Cardiac muscle cell (in vitro differentiated cells and primary cell): ENCODE data around the gene TMEM233. TPM values are rescaled to one million over a fixed set of nuclear protein-coding genes. Genes with fewer than 3 reads are reported as not detected.

Experiments used
- DNase-seq, 2 donors: peaks; one replicate each; pipeline versions ENCODE4 v3.0.0 to v3.0.0-alpha.2; 2010 to 2017; ENCODE audit warnings: low read depth in 1 of 2, low spot score in 1 of 2
- H3K27ac ChIP-seq: fragments of 200-600 bp; sonication (generic); 2 replicates; pipeline ENCODE4 v1.5.1; 2016
- H3K27me3 ChIP-seq: fragments of 200-600 bp; sonication (generic); 2 replicates; pipeline ENCODE4 v1.6.0; 2016; ENCODE audit warnings: control low read depth
- H3K36me3 ChIP-seq: fragments of 200-600 bp; sonication (generic); 2 replicates; pipeline ENCODE4 v1.5.1; 2016; ENCODE audit warnings: control low read depth
- H3K4me1 ChIP-seq: fragments of 200-600 bp; sonication (generic); 2 replicates; pipeline ENCODE4 v1.8.1; 2017; ENCODE audit warnings: low read depth, mild to moderate bottlenecking, mixed run types
- H3K4me3 ChIP-seq: fragments of 200-600 bp; sonication (generic); 2 replicates; pipeline ENCODE4 v1.5.1; 2016; ENCODE audit warnings: mild to moderate bottlenecking
- H3K9me3 ChIP-seq: fragments of 200-600 bp; sonication (generic); 2 replicates; pipeline ENCODE4 v1.5.1; 2017; ENCODE audit warnings: low read depth, mild to moderate bottlenecking, control low read depth
- CTCF ChIP-seq: IDR thresholded peaks from 2 replicates; pipeline ENCODE4 v1.5.1; 2012; ENCODE audit warnings: low read depth, mild to moderate bottlenecking, low read length
- polyA plus RNA-seq: library from polyadenylated mRNA; unstranded; fragments of >200 nt; fragmentation: Nextera tagmentation; extraction: Ambion mirVana; gene quantifications from 2 replicates; pipeline ENCODE4 v1.2.1, GENCODE V29; 2016
- total RNA-seq: library from RNA; depleted of rRNA; stranded (reverse); fragments of >200 nt; gene quantifications from 2 replicates; pipeline ENCODE4 v1.2.3, GENCODE V29; 2016

Gene TMEM233
- total and polyA plus RNA-seq, 2 experiments from 2014 or later = 0.06 TPM; not detected in 1

DNA sequence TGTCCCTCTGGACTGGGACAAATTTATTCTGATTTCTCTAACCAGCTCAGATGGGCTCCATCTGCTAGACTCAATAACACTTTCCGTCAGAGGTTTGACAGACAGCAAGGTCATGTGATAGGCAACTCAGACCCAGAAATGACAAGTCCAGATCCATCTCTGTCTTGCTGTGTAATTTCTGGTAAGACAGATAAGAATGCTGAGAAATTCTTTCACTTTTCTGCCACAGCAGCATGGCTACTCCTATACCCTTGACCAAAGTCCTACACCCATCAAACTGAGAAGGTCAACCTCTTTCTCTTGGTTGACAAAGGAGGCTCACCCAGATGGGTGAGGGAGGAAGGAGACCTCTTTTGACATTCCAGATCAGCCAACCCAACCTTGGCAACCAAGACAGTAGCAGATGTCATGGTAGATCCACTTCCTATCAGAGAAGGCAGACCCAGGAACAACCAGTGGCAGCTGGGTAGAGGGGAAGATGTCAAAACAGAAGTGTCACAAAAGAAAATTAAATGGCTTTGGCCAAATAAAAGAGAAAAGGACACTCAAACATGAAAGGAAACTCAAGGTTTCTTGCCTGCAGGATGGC, 37.5 kb downstream of the TMEM233 start:
- DNase-seq = no peak
- TF ChIP-seq CTCF = no peak
- Histone ChIP-seq H3K36me3 (no peaks in the 10 kb centered on the region), H3K9me3 (no peaks in the 10 kb centered on the region), H3K27me3 (no peaks in the 10 kb centered on the region), H3K4me1 (no peaks in the 10 kb centered on the region), H3K27ac (no peak overlapping the region), H3K4me3 (no peak overlapping the region)

DNA sequence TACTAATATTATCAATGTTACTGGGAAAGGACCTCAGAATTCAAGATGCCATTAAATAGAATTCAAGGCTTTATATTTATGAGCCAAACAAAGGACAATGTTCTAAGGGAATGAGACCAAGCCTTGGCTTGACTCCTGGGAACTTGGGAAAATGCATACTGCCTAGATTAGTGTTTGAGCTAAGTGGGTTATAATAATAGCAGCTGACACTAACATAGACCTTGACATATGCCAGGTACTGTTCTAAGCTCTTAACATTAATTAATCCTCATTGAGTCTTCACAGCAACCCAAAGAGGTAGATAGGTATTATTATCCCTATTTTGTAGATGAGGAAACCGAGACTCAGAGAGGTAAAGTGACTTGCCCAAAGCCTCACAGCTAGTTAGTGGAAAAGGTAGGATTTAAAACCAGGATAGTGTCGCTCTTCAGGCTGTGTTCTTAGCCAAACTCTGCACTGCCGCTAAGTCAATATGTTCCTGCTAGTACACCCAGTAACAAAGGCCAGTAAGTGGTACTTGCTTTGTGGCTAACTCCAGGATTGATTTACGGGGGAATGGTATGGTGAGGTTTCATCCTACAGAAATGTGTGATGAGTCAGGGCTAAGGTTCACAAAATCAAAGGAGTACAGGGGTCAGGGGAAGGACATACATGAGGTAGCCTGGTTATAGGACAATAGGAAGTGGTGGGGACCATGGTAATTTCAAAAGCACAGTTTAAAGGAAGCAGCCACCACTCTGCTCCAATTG, 38.5 kb downstream of the TMEM233 start:
- Histone ChIP-seq H3K27me3 (peaks cover 4% of the 10 kb centered on the region), H3K9me3 (no peaks in the 10 kb centered on the region), H3K4me3 (no peak overlapping the region), H3K36me3 (no peaks in the 10 kb centered on the region), H3K27ac (no peak overlapping the region), H3K4me1 (no peaks in the 10 kb centered on the region)
- no peak for TF ChIP-seq CTCF
- DNase-seq = no peak

DNA sequence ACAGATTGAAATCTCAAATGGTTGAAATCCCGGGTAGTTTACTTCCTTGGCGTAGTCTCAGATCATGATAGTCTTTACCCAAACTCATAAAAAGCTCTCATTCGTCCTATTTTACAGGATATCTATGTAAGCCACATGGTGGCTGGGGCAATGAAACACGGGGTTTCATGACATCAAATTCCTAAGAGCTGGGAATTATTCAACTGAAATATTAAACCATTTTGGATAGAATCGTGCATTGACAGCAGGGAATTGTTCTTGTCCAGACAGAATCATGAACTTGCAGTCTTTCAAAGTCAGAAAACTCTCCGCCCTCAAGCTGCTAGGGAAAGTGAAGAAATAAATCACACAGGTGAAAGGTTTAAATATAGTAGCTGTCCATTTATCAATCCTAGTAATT, 41.2 kb downstream of the TMEM233 start:
- no peaks in the 10 kb centered on the region for H3K4me1 ChIP-seq
- no peaks in the 10 kb centered on the region for H3K36me3 ChIP-seq
- peak in 1 of 2 donors; percentile 23 for DNase-seq
- no peaks in the 10 kb centered on the region for H3K9me3 ChIP-seq
- no peak overlapping the region for H3K4me3 ChIP-seq
- no peak for TF ChIP-seq CTCF
- H3K27me3 ChIP-seq = peaks cover 12% of the 10 kb centered on the region
- no peak overlapping the region for H3K27ac ChIP-seq

DNA sequence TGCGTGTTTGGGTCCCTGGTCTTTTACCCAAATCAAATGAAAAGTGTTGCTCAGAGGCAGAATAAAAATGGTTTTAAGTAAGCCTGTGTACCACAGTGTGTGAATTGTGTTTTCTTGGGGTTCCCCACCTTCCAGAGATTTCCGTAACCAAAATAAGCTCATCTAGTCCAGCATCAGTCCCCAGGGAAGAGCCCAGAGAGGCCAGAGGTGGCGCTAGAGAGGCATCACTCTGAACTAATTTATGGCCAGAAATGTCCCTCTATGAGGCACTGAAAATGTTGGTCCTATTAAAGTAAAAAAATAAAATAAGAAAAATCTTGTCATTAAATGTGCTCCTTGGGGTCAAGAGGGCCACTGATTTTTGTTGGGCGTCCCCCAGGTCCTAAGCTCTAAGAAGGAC, 49.4 kb downstream of the TMEM233 start:
- Histone ChIP-seq H3K27me3 (no peaks in the 10 kb centered on the region), H3K27ac (no peak overlapping the region), H3K36me3 (no peaks in the 10 kb centered on the region), H3K4me1 (no peaks in the 10 kb centered on the region), H3K4me3 (no peak overlapping the region), H3K9me3 (no peaks in the 10 kb centered on the region)
- TF ChIP-seq CTCF = peak; percentile 23
- no peak for DNase-seq

DNA sequence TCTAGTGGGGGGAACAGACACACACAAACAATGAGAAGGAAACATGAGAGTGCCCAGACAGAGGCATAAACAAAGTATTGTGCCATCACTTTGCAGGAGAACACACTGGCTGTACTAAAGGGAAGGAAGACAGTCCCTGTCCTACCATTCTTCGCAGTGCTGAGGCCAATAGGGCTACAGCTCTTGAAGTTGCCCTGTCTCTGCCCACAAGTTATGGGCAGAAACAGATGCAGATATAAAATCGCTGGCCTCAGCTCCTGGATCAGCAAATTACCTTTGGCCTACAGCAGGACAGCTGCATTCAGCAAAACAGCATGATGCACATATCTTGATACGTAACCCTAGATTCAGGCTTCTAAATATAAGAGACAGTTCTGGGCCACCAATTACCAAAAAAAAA, 51.4 kb downstream of the TMEM233 start:
- H3K27ac ChIP-seq = no peak overlapping the region

More for the DNA sequence above, 51.4 kb downstream of the TMEM233 start:
- Histone ChIP-seq H3K4me3 (no peak overlapping the region), H3K36me3 (no peaks in the 10 kb centered on the region), H3K4me1 (no peaks in the 10 kb centered on the region), H3K9me3 (no peaks in the 10 kb centered on the region), H3K27me3 (no peaks in the 10 kb centered on the region)
- no peak for TF ChIP-seq CTCF
- DNase-seq = no peak
